ENCODE results near the gene RACGAP1. TPM values are rescaled to one million over a fixed set of nuclear protein-coding genes. Genes with fewer than 3 reads are reported as not detected.

The RACGAP1 gene
- total and polyA plus RNA-seq, 2 of the 8 experiments (the other 6 are each of a cell fraction or from before 2014, with no cell fraction given): 18.0 to 66.3 TPM

- no peak overlapping the region for H2AFZ ChIP-seq (ENCODE audit: low read length)
- POLR2A ChIA-PET (ENCODE audit: partially characterized antibody): interaction anchor here (1.2 to 2.2 kb wide), 6 partner anchors 11 to 145 kb away, joined by 3 to 8 read pairs (median 4); partner anchors contain the start of genes AQP2 and SMARCD1
- H3K36me3 ChIP-seq (ENCODE audit: control insufficient read depth in 2 of 4, insufficient read depth in 4 of 4, low read length in 3 of 4): no peaks in the 10 kb centered on the region
- H3K9me3 ChIP-seq (ENCODE audit: insufficient read depth in 2 of 2, low read depth in 1 of 2, low read length in 1 of 2): no peaks in the 10 kb centered on the region
- no peak overlapping the region for H3K4me3 ChIP-seq (ENCODE audit: extremely low read depth in 1 of 4, insufficient read depth in 2 of 4, low read depth in 3 of 4, low read length in 4 of 4)
- H4K91ac ChIP-seq (replicated peaks; ENCODE audit: insufficient read length, low read length): no peak overlapping the region
- H3K27me3 ChIP-seq (replicated peaks in 1 of 4; ENCODE audit: control insufficient read depth in 3 of 4, extremely low read depth in 1 of 4, insufficient read depth in 3 of 4, low read length in 3 of 4): peaks cover 4 to 51% (median 31%) of the 10 kb centered on the region in 4 experiments
- H2AK5ac ChIP-seq (ENCODE audit: low read depth, low read length): no peak overlapping the region; the same call in 1 of the 2 replicates
- H2BK15ac ChIP-seq (ENCODE audit: low read length): no peak overlapping the region
- DNase-seq (ENCODE audit: low read depth in 1 of 2, low spot score in 2 of 2) (no peak), FAIRE-seq (no peak)
- H2BK5ac ChIP-seq (ENCODE audit: low read depth, low read length): no peak overlapping the region
- no peak overlapping the region for H3K4me2 ChIP-seq (ENCODE audit: insufficient read depth in 1 of 2, low read depth in 2 of 2, low read length in 2 of 2)
- H2BK120ac ChIP-seq (replicated peaks; ENCODE audit: low read depth, low read length): no peak overlapping the region
- peaks cover 0 to 12% (median 4%) of the 10 kb centered on the region in 4 experiments; a peak in 6 of 7 replicates for H3K4me1 ChIP-seq (replicated peaks in 1 of 4; ENCODE audit: control insufficient read depth in 3 of 4, insufficient read depth in 4 of 4, low read length in 3 of 4)
- peaks cover 6% of the 10 kb centered on the region; the same call in 1 of the 2 replicates for H3K23me2 ChIP-seq (ENCODE audit: low read depth, low read length)
- CTCF ChIA-PET (ENCODE audit: partially characterized antibody): interaction anchor here (0.6 to 23.0 kb wide), 36 partner anchors 9 to 731 kb away, joined by 3 to 420 read pairs (median 13); partner anchors contain the start of genes AQP2, ASIC1, COX14 and RACGAP1
- no peak overlapping the region for H2BK12ac ChIP-seq (ENCODE audit: low read depth, low read length)
- H4K20me1 ChIP-seq (replicated peaks in 1 of 2; ENCODE audit: control insufficient read depth in 1 of 2, insufficient read depth in 2 of 2, low read length in 2 of 2): no peaks in the 10 kb centered on the region
- no peak overlapping the region for H3K27ac ChIP-seq (ENCODE audit: low read depth, low read length)
- no peak overlapping the region for H3K4ac ChIP-seq (replicated peaks; ENCODE audit: insufficient read length, low read depth, low read length)
- no peak overlapping the region for H2BK20ac ChIP-seq (ENCODE audit: low read length)
- H4K5ac ChIP-seq (ENCODE audit: insufficient read length, low read depth, low read length): no peak overlapping the region
- H3K79me1 ChIP-seq (ENCODE audit: low read depth, low read length): no peaks in the 10 kb centered on the region
- H3K18ac ChIP-seq (ENCODE audit: extremely low read depth, low read length): no peak overlapping the region
- H3K79me2 ChIP-seq (ENCODE audit: control insufficient read depth in 1 of 2, insufficient read depth in 2 of 2, low read length in 2 of 2): no peaks in the 10 kb centered on the region
- no peak overlapping the region for H3K56ac ChIP-seq (replicated peaks; ENCODE audit: insufficient read length, low read depth, low read length)
- H3K14ac ChIP-seq (ENCODE audit: insufficient read length): no peak overlapping the region
- no peak overlapping the region for H4K8ac ChIP-seq (ENCODE audit: extremely low read depth, insufficient read depth, low read length)
- no peak overlapping the region for H3K9ac ChIP-seq (replicated peaks in 1 of 4; ENCODE audit: extremely low read depth in 1 of 4, low read depth in 3 of 4, low read length in 3 of 4)
- H3K23ac ChIP-seq (ENCODE audit: insufficient read length): no peak overlapping the region
- 83% methylated on average over 5 of the region's 6 CpGs; no CpG with 5 or more reads in 1 of the 2 experiments for WGBS, 2 experiments (ENCODE audit: extremely low coverage in 1 of 2, insufficient coverage in 1 of 2, insufficient read length in 1 of 2, insufficient replicate concordance in 2 of 2, low coverage in 1 of 2, low lambda C conversion rate in 2 of 2, missing lambda C conversion rate in 1 of 2)
- no peak for TF ChIP-seq CTBP2 (IDR thresholded peaks at IDR 0.05; ENCODE audit: borderline replicate concordance, insufficient read depth, insufficient read length, low read length)
- TF ChIP-seq SRF (IDR thresholded peaks at IDR 0.05; ENCODE audit: low read depth, low read length): no peak
- TF ChIP-seq TAF7 (optimal IDR thresholded peaks at IDR 0.05; ENCODE audit: borderline replicate concordance, low read depth, low read length): no peak
- TF ChIP-seq TCF12 (IDR thresholded peaks at IDR 0.05; ENCODE audit: low read depth, low read length): no peak
- TF ChIP-seq SP2 (IDR thresholded peaks at IDR 0.05; ENCODE audit: low read length): no peak
- no peak for TF ChIP-seq KDM4A (IDR thresholded peaks at IDR 0.05; ENCODE audit: low read depth, low read length, severe bottlenecking)
- TF ChIP-seq RBBP5 (IDR thresholded peaks at IDR 0.05; ENCODE audit: borderline replicate concordance, low read depth, low read length): no peak
- TF ChIP-seq RXRA (IDR thresholded peaks at IDR 0.05; ENCODE audit: insufficient read depth, low read depth, low read length): no peak
- TF ChIP-seq ATF3 (IDR thresholded peaks at IDR 0.05; ENCODE audit: insufficient read depth, low read depth, low read length): no peak
- no peak for TF ChIP-seq CBX8 (IDR thresholded peaks at IDR 0.05; ENCODE audit: borderline replicate concordance, low read depth, low read length)
These were observed 59.5 kb downstream of the RACGAP1 start for GRCh38 chr12:49965836-49966235.
